GM18505 (cell line): Measurements from ENCODE around the gene GCNT2.
"Not testable (repeated sequence)": the region's sequence is repeated elsewhere in the genome, so short reads cannot be mapped to it uniquely, and the experiment has no call there.

Source experiments
- ATAC-seq: cut with Tn5 transposase; IDR thresholded peaks from one replicate; pipeline ENCODE4 v1.9.1; 2021; ENCODE audit not compliant: unreplicated experiment
- POLR2A ChIP-seq: IDR thresholded peaks from 4 replicates; pipeline ENCODE4 v1.6.1; 2011; ENCODE audit warnings: borderline replicate concordance; ENCODE audit not compliant: insufficient read depth, insufficient read length; ENCODE audit errors: extremely low read depth

The GCNT2 gene

GRCh38 chr6:10526156-10526555 is 5.0 kb downstream of the GCNT2 start:
- TF ChIP-seq POLR2A = no peak
- no peak for ATAC-seq

- peak; percentile 66 for TF ChIP-seq POLR2A
- ATAC-seq = peak; percentile 43
Measured at GRCh38 chr6:10528158-10528981, 7.2 kb downstream of the GCNT2 start.

GRCh38 chr6:10529231-10529801 is 8.2 kb downstream of the GCNT2 start:
- TF ChIP-seq POLR2A = no peak
- no peak for ATAC-seq

GRCh38 chr6:10529828-10530374 is 8.8 kb downstream of the GCNT2 start:
- not testable (repeated sequence) for ATAC-seq

GRCh38 chr6:10531503-10531902 is 10.4 kb downstream of the GCNT2 start:
- no peak for ATAC-seq
- no peak for TF ChIP-seq POLR2A

GRCh38 chr6:10531942-10532341 is 10.8 kb downstream of the GCNT2 start:
- no peak for ATAC-seq
- TF ChIP-seq POLR2A = no peak

GRCh38 chr6:10532392-10532791 is 11.2 kb downstream of the GCNT2 start:
- TF ChIP-seq POLR2A = no peak
- ATAC-seq = no peak

- peak; percentile 35 for TF ChIP-seq POLR2A
- peak; percentile 26 for ATAC-seq
Measured at GRCh38 chr6:10534419-10534762, 13.2 kb downstream of the GCNT2 start.

- no peak for ATAC-seq
Measured at GRCh38 chr6:10535193-10535592, 14.0 kb downstream of the GCNT2 start.

GRCh38 chr6:10537726-10538125 is 16.6 kb downstream of the GCNT2 start:
- ATAC-seq = no peak

More at GRCh38 chr6:10535193-10535592, 14.0 kb downstream of the GCNT2 start:
- no peak for TF ChIP-seq POLR2A

GRCh38 chr6:10540073-10540746 is 19.1 kb downstream of the GCNT2 start:
- ATAC-seq = no peak
- TF ChIP-seq POLR2A = no peak

More at GRCh38 chr6:10537726-10538125, 16.6 kb downstream of the GCNT2 start:
- TF ChIP-seq POLR2A = no peak

GRCh38 chr6:10541591-10541990 is 20.4 kb downstream of the GCNT2 start:
- no peak for TF ChIP-seq POLR2A
- no peak for ATAC-seq

- TF ChIP-seq POLR2A = no peak
- ATAC-seq = no peak
Measured at GRCh38 chr6:10542213-10542612, 21.1 kb downstream of the GCNT2 start.
